ENCODE data around the gene PALM2AKAP2. TPM values are rescaled to one million over a fixed set of nuclear protein-coding genes. Genes with fewer than 3 reads are reported as not detected.

PALM2AKAP2 gene
- total RNA-seq, 1 donor from 2014 or later = not detected

DNA sequence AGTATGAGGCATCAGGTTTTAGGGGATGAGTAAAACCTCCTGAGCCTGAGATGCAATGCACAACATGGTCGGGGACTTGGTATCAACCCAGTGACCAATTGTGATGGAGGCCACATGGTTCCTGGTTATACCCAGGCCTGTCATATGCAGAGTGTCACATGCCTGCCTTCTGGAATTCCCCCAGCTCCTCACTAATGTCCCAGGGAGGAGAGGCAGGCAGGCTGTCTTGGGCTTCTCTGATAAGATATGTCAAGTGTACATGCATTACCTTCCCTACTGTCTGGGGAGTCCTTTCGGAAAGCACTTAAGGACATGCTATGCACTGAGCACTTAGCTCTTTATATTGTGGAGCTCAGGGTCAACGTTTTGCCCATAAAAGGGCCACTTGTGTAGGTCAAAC is 14.2 kb upstream of the PALM2AKAP2 start:
- TF ChIP-seq, protein P1, sequence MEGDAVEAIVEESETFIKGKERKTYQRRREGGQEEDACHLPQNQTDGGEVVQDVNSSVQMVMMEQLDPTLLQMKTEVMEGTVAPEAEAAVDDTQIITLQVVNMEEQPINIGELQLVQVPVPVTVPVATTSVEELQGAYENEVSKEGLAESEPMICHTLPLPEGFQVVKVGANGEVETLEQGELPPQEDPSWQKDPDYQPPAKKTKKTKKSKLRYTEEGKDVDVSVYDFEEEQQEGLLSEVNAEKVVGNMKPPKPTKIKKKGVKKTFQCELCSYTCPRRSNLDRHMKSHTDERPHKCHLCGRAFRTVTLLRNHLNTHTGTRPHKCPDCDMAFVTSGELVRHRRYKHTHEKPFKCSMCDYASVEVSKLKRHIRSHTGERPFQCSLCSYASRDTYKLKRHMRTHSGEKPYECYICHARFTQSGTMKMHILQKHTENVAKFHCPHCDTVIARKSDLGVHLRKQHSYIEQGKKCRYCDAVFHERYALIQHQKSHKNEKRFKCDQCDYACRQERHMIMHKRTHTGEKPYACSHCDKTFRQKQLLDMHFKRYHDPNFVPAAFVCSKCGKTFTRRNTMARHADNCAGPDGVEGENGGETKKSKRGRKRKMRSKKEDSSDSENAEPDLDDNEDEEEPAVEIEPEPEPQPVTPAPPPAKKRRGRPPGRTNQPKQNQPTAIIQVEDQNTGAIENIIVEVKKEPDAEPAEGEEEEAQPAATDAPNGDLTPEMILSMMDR (IDR thresholded peaks at IDR 0.05) = no peak
- H3K27me3 Mint-ChIP-seq = peaks cover 32% of the 10 kb centered on the region
- DNase-seq (no peak), ATAC-seq (ENCODE audit: low read depth) (no peak)
- no peak overlapping the region for H3K4me3 Mint-ChIP-seq
- H3K36me3 Mint-ChIP-seq (ENCODE audit: low read depth) = no peaks in the 10 kb centered on the region
- no peak overlapping the region for H3K27ac Mint-ChIP-seq
- intact Hi-C loops (cut with micrococcal nuclease) = no loop called here
- ChIA-PET POLR2A (no interaction called here), CTCF (no interaction called here)
- no peaks in the 10 kb centered on the region for H3K9me3 Mint-ChIP-seq
- no peaks in the 10 kb centered on the region for H3K4me1 Mint-ChIP-seq

DNA sequence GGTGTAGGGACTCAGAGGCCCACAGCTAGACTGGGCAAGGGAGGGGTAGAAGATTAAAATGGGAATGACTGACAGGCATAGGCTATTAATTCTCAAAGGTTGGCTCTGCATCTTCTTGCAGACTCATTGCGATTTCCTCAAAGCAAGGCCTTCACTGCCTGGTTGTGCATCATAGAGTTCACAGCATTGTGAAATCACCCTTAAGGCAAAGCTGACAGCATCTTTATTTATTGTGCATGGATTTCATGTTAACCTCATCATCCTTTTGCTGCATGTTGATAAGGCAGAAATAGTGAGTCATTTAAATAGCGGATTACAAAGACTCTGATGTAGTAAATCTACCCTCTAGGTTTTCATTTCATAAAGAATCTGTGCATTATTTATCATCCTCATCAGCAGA is 13.6 kb upstream of the PALM2AKAP2 start:
- no peak for DNase-seq
- H3K4me3 Mint-ChIP-seq = no peak overlapping the region
- TF ChIP-seq, protein P1 (IDR thresholded peaks at IDR 0.05) = no peak
- ChIA-PET POLR2A (no interaction called here), CTCF (no interaction called here)
- intact Hi-C loops (cut with micrococcal nuclease) = no loop called here
- ATAC-seq (ENCODE audit: low read depth) = no peak
- no peak overlapping the region for H3K27ac Mint-ChIP-seq
- H3K27me3 Mint-ChIP-seq = peaks cover 36% of the 10 kb centered on the region
- H3K4me1 Mint-ChIP-seq = no peaks in the 10 kb centered on the region
- H3K9me3 Mint-ChIP-seq = no peaks in the 10 kb centered on the region
- no peaks in the 10 kb centered on the region for H3K36me3 Mint-ChIP-seq (ENCODE audit: low read depth)

DNA sequence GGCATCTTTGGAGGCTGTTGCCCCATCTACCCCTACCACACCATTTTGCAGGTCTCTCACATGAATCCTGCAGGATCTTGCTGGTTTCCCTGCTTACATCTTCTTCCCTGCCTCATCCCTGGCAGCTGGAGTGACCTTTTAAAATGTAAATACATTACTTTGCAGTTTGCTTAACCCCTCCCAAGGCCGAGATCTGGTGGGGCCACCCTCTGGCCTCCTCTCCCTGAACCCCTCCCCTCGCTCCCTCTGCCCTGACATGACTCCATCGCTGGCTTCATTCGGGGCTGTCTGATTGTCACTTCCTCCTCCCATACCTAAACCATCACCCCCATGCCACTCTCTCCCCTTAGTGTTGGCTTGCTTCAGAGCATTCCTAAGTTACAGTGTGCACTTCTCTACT is 12.6 kb upstream of the PALM2AKAP2 start:
- H3K4me3 Mint-ChIP-seq = no peak overlapping the region
- intact Hi-C loops (cut with micrococcal nuclease) = no loop called here
- no peaks in the 10 kb centered on the region for H3K36me3 Mint-ChIP-seq (ENCODE audit: low read depth)
- POLR2A ChIA-PET = no interaction called here
- no peaks in the 10 kb centered on the region for H3K9me3 Mint-ChIP-seq
- no peaks in the 10 kb centered on the region for H3K4me1 Mint-ChIP-seq
- CTCF ChIA-PET = no interaction called here
- no peak overlapping the region for H3K27ac Mint-ChIP-seq
- TF ChIP-seq, protein P1 (IDR thresholded peaks at IDR 0.05) = no peak
- DNase-seq = no peak
- peaks cover 35% of the 10 kb centered on the region for H3K27me3 Mint-ChIP-seq
- no peak for ATAC-seq (ENCODE audit: low read depth)

DNA sequence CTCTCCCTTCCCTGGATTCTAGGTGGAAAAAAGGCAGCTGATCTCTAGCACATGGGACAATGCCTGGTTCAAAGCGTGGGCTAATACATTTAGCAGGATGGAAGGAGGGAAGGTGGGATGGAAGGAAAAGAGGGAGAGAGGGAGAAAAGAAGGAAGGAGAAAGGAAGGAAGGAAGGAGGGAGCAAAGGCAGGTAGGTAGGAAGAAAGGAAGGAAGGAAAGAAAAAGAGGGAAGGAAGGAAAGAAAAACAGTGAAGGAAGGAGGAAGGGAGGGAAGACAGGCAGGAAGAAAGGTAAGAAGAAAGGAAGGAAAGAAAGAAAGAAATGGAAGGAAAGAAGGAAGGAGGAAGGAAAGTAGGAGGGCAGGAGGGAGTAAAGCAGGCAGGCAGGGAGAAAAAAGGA is 12.2 kb upstream of the PALM2AKAP2 start:
- TF ChIP-seq, protein P1 (IDR thresholded peaks at IDR 0.05) = no peak
- Mint-ChIP-seq H3K36me3 (ENCODE audit: low read depth) (no peaks in the 10 kb centered on the region), H3K27me3 (peaks cover 35% of the 10 kb centered on the region), H3K27ac (no peak overlapping the region), H3K4me3 (no peak overlapping the region), H3K9me3 (no peaks in the 10 kb centered on the region), H3K4me1 (no peaks in the 10 kb centered on the region)
- no peak for DNase-seq
- ATAC-seq (ENCODE audit: low read depth) = no peak
- POLR2A ChIA-PET = no interaction called here
- intact Hi-C loops (cut with micrococcal nuclease) = no loop called here
- CTCF ChIA-PET = no interaction called here

DNA sequence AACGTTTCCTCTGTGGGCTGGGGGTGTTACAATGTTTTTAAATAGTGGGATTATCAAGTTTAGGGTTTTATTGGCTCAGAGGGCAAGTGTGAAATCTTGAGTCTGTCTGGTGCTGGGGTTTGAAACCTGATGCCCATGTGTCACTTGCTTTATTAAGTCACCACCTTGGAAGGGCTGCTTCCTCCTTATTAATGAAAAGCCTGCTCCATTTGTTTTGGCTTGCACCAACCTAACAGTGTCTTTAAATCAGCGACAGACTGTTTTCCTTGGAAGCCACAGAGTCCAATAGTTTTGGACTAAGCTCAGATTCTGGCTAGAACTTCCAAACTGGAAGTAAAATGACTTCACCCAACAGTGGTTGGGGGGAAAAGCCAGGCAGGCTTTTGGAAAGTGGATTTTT is 10.7 kb upstream of the PALM2AKAP2 start:
- H3K9me3 Mint-ChIP-seq = no peaks in the 10 kb centered on the region
- H3K4me1 Mint-ChIP-seq = no peaks in the 10 kb centered on the region
- H3K27me3 Mint-ChIP-seq = peaks cover 33% of the 10 kb centered on the region
- ATAC-seq (ENCODE audit: low read depth) (no peak), DNase-seq (no peak)
- POLR2A ChIA-PET = no interaction called here
- CTCF ChIA-PET = no interaction called here
- no peak overlapping the region for H3K27ac Mint-ChIP-seq
- intact Hi-C loops (cut with micrococcal nuclease) = no loop called here
- TF ChIP-seq, protein P1 (IDR thresholded peaks at IDR 0.05) = no peak
- no peaks in the 10 kb centered on the region for H3K36me3 Mint-ChIP-seq (ENCODE audit: low read depth)
- H3K4me3 Mint-ChIP-seq = no peak overlapping the region
